CD4-positive, alpha-beta T cell treated with Interleukin-6 for 4 hours (primary cell): Measurements from ENCODE around the gene BCAS3.
"Not testable (repeated sequence)": the region's sequence is repeated elsewhere in the genome, so short reads cannot be mapped to it uniquely, and the experiment has no call there.

Experiments used
- DNase-seq: peaks from one replicate; pipeline ENCODE4 v3.0.0-alpha.2; 2020; ENCODE audit warnings: mixed read lengths

Gene BCAS3

DNA sequence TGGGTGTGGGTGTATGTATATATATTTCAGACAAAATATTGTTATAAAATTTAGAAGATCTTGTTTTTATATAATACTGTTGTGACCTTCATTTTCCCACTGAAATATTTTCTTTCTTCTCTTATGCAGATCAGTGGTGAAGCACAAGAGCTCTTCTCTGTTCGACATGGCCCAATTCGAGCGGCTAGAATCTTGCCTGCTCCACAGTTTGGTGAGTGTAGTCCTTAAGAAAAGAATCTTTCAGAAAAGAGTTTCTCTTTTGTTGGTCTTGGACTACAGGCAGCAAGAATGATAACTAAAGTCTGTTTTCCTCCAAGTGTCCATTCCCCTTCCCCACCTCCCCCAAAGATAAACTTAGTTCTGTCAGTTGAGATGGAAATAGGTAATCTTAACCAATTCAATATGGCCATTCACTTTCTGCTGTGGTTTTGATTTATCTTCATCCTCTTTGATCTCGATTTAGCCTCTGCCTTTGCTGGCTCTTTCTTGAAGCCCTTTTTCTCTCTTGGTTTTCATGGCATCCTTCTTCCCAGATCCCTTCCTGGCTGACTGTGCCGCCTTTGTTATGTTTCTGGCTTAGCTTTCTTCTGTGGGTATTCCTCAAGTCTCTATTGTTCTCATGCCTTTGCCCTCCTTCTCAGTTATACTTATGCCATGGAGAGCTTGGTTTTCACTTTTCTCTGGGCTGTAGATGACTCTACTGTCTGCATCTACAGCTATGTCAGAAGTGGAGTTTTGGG lies 69.6 kb downstream of the BCAS3 start:
- DNase-seq = no peak

- no peak for DNase-seq
Measured at GRCh38 chr17:60748204-60748603, 70.6 kb downstream of the BCAS3 start.

- no peak for DNase-seq
Measured at GRCh38 chr17:60749050-60749449, 71.4 kb downstream of the BCAS3 start.

- DNase-seq = no peak
Measured at GRCh38 chr17:60749708-60750107, 72.1 kb downstream of the BCAS3 start.

- no peak for DNase-seq
Measured at GRCh38 chr17:60750640-60751039, 73.0 kb downstream of the BCAS3 start.

DNA sequence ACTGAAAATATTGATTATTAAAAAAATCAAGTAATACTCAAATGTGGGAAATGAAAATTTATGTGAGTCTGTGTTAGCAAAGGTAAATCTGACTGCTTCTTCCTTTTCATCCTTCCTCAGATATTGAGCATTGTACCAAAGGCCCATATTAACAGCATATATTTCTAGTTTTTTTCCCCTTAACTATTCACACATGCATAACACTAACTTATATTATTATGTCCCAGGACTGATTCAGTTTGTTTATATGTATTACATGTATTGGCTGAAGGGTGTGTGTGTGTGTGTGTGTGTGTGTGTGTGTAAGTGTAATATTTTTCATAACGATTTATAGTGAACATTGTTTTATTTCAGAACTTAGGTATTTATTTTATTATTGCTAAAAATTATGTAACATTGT lies 74.2 kb downstream of the BCAS3 start:
- DNase-seq = no peak

DNA sequence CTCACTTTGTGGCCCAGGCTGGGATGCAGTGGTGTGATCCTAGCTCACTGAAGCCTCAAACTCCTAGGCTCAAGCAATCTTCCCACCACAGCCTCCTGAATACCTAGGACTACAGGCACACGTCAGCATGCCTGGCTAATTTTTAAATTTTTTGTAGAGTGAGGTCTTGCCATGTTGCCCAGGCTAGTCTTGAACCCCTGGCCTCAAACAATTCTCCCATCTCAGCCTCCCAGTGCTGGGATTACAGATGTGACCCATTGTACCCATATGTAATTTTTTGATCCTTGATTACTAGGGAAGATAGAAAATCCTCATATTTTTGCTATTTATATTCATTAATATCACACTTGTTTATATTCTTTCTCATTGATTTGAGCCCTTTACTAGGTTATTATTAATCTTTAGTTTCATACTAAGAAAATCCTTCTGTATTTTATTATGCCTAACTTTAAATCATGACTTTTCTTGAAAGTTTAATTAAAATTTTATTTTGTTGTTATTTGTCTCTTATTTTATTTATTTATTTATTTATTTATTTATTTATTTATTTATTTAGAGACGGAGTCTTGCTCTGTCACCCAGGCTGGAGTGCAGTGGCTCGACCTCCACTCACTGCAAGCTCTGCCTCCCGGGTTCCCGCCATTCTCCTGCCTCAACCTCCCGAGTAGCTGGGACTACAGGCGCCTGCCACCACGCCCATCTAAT lies 75.4 kb downstream of the BCAS3 start:
- no peak for DNase-seq

GRCh38 chr17:60754057-60754604 lies 76.5 kb downstream of the BCAS3 start:
- no peak for DNase-seq

DNA sequence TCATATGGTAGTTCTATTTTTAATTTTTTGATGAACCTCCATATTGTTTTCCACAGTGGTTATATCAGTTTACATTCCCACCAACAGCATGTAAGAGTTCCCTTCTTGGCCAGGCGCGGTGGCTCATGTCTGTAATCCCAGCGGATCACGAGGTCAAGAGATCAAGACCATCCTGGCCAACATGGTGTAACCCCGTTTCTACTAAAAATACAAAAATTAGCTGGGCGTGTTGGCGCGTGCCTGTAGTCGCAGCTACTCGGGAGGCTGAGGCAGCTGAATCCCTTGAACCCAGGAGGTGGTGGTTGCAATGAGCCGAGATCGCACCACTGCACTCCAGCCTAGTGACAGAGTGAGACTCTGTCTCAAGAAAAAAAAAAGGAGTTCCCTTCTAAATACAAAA lies 79.1 kb downstream of the BCAS3 start:
- DNase-seq = not testable (repeated sequence)

DNA sequence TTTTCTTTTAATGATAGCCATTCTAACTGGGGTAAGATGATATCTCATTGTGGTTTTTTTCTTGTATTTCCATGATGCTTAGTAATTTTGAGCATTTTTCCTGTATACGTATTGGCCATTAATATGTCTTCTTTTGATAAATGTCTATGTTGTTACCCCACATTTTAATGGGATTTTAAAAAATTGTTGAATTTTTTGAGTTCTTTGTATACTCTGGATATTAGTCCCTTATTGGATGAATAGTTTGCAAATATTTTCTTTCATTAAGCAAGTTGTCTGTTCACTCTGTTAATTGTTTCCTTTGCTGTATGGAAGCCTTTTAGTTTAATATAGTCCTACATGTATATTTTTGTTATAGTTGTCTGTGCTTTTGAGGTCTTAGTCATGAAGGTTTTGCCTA lies 79.8 kb downstream of the BCAS3 start:
- no peak for DNase-seq

DNA sequence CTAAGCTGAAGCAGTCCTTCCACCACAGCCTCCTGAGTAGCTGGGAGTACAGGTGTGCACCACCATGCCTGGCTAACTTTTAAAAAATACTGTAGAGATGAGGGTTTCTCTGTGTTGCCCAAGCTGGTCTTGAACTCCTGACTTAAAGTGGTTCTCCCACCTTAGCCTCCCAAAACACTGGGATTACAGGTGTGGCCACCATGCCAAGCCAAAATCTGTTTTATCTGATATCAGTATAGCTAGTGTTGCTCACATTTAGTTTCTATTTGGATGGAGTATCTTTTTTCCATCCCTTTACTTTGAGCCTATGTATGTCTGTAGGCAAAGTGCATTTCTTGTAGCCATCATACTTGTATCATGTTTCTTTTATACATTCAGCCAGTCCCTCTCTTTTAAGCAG lies 82.1 kb downstream of the BCAS3 start:
- DNase-seq = no peak

- not testable (repeated sequence) for DNase-seq
Measured at GRCh38 chr17:60761301-60761700, 83.7 kb downstream of the BCAS3 start.

- DNase-seq = peak; percentile 5
Measured at GRCh38 chr17:60766778-60767190, 89.1 kb downstream of the BCAS3 start.

DNA sequence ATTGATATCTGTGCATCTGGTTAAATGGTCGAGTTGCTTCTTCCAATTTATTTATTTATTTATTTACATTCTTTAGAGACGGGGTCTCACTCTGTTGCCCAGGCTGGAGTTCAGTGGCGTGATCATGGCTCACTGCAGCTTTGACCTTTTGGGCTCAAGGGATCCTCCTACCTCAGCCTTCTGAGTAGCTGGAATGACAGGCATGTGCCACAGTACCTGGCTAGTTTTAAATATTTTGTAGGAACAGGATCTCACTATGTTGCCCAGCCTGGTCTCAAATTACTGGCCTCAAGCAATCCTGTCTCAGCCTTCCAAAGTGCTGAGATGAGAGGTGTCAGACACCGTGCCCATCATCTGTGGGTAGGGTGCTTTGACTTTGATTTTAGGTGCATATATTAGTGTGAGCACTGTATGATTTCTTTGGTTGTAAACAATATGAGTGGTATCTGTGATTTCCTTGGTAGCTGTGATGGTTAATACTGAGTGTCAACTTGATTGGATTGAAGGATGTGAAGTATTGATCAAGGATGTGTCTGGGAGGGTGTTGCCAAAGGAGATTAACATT lies 90.2 kb downstream of the BCAS3 start:
- no peak for DNase-seq

DNA sequence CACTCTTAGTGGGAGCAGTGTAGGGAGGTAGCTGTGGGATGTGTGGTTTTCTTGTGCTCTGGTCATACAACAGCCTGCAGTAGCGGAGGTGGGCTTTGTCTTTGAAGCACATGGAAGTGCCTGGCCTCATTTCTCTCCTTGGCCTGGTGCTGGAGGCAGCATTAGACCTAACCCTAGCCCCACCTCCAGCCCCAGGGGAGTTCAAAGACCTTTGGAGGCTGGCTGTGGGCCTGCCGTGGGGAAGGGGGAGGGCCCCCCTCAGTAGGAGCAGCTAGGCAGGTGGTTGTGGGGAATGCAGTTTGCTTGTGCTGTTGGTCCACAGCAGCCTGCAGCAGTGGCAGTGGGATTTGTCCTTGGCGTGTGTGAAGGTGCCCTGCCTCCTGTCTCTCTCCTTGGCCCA lies 91.7 kb downstream of the BCAS3 start:
- no peak for DNase-seq

DNA sequence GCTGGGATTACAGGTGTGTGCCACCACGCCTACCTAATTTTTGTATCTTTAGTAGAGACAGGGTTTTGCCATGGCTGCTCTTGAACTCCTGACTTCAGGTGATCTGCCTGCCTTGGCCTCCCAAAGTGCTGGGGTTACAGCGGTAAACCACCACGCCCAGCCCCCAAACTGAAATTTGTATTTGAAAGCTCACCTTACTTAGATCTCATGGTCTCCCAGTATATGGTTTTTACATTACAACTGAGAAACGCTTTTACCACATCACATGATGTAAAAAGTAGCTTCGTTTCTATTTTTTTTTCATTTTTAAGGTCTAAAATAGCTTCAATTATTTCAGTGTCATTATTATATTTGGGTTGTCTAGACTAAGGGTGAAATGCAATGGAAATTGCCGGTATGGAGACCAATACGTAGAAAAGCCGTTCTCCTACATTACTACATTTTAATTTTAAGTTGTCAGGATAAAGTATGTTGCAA lies 93.3 kb downstream of the BCAS3 start:
- no peak for DNase-seq

DNA sequence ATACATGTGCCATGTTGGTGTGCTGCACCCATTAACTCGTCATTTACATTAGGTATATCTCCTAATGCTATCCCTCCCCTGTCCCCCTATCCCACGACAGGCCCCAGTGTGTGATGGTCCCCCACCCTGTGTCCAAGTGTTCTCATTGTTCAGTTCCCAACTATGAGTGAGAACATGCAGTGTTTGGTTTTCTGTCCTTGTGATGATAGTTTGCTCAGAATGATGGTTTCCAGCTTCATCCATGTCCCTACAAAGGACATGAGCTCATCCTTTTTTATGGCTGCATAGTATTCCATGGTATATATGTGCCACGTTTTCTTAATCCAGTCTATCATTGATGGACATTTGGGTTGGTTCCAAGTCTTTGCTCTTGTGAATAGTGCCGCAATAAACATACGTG lies 94.0 kb downstream of the BCAS3 start:
- DNase-seq = not testable (repeated sequence)

DNA sequence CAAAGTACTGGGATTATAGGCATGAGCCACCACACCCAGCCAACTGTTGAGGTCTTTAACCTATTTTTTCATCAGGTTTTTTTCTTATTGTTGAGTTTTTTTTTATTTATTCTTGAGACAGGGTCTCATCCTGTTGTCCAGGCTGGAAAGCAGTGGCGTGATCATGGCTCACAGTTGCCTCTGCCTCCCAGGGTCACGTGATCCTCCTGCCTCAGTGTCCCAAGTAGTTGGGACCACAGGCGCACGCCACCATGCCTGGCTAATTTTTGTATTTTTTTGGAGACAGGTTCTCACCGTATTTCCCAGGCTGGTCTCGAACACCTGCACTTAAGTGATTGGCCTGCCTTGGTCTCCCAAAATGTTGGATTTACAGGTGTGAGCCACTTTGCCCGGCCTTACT lies 95.9 kb downstream of the BCAS3 start:
- no peak for DNase-seq

DNA sequence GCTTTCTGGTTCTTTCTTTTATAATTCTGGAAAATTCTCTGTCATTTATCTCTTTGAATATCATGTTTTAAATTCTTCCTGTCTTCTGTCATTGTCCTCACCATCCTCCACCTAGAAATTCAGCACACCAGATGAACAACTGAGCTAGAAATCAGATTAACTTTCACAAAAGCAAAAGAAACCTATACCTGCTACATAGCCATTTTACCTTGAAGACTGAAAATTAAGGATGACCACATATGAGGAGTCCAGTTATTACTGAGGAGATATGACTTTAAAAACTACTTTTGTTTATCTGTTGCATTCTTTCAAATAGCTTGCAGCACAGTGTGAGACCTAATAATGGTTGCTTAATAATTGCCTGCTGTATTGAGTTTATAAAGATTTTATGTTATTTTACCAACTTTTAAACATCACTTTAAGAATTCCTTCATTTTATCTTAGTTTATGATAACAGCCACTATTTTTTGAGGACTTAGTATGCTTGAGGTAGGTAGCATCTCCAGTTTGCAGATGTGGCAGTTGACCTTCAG lies 104.3 kb downstream of the BCAS3 start:
- DNase-seq = no peak

- no peak for DNase-seq
Measured at GRCh38 chr17:60782742-60783141, 105.1 kb downstream of the BCAS3 start.

DNA sequence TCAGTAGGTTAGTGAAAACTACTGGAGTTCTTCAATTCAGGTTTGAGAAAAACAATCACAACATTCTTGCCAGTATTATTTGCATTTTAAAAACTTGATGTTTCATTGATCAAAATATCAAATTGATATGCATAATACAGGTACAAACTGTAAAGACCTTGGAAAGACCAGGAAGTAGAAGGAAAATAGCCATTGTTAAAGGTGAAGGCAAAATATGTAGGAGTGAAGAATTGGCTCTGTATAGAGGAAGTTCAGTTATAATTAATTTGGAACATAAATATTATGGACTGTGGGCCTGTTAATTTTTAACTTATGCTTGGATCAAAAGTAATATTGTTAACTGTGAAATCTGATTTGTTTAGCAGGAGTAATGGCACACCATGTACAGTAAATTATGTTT lies 112.6 kb downstream of the BCAS3 start:
- no peak for DNase-seq

GRCh38 chr17:60792250-60792898 lies 114.7 kb downstream of the BCAS3 start:
- DNase-seq = no peak

- DNase-seq = no peak
Measured at GRCh38 chr17:60798576-60798975, 120.9 kb downstream of the BCAS3 start.
